ENCODE data around the gene CSAD.

CSAD gene

GRCh38 chr12:53198486-53199110 is 17.9 kb upstream of the CSAD start:
- Histone ChIP-seq H2AFZ (ENCODE audit: low read depth, low read length) (no peak overlapping the region), H3K27ac (ENCODE audit: low read length) (no peak overlapping the region), H3K79me2 (ENCODE audit: low read length) (no peaks in the 10 kb centered on the region), H3K4me1 (ENCODE audit: low read length) (peaks cover 32% of the 10 kb centered on the region), H3K36me3 (replicated peaks; ENCODE audit: low read depth, low read length) (no peaks in the 10 kb centered on the region), H3K9me3 (ENCODE audit: insufficient read depth, low read length) (no peaks in the 10 kb centered on the region), H4K20me1 (ENCODE audit: insufficient read depth, low read length) (no peaks in the 10 kb centered on the region), H3K27me3 (ENCODE audit: low read depth, low read length) (no peaks in the 10 kb centered on the region), H3K4me2 (ENCODE audit: low read length) (peak overlapping the region; percentile 69), H3K4me3 (ENCODE audit: low read length) (no peak overlapping the region), H3K9ac (ENCODE audit: low read length) (no peak overlapping the region)
- TF ChIP-seq, protein P1, sequence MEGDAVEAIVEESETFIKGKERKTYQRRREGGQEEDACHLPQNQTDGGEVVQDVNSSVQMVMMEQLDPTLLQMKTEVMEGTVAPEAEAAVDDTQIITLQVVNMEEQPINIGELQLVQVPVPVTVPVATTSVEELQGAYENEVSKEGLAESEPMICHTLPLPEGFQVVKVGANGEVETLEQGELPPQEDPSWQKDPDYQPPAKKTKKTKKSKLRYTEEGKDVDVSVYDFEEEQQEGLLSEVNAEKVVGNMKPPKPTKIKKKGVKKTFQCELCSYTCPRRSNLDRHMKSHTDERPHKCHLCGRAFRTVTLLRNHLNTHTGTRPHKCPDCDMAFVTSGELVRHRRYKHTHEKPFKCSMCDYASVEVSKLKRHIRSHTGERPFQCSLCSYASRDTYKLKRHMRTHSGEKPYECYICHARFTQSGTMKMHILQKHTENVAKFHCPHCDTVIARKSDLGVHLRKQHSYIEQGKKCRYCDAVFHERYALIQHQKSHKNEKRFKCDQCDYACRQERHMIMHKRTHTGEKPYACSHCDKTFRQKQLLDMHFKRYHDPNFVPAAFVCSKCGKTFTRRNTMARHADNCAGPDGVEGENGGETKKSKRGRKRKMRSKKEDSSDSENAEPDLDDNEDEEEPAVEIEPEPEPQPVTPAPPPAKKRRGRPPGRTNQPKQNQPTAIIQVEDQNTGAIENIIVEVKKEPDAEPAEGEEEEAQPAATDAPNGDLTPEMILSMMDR (IDR thresholded peaks at IDR 0.05; ENCODE audit: low read depth, low read length) = no peak
- TF ChIP-seq EZH2phosphoT487 (IDR thresholded peaks at IDR 0.05; ENCODE audit: low read depth) = no peak

GRCh38 chr12:53197011-53197640 is 16.4 kb upstream of the CSAD start:
- no peak for TF ChIP-seq EZH2phosphoT487 (IDR thresholded peaks at IDR 0.05; ENCODE audit: low read depth)
- TF ChIP-seq, protein P1 (IDR thresholded peaks at IDR 0.05; ENCODE audit: low read depth, low read length) = no peak
- Histone ChIP-seq H3K4me1 (ENCODE audit: low read length) (peaks cover 32% of the 10 kb centered on the region), H3K9me3 (ENCODE audit: insufficient read depth, low read length) (no peaks in the 10 kb centered on the region), H3K9ac (ENCODE audit: low read length) (no peak overlapping the region), H3K79me2 (ENCODE audit: low read length) (no peaks in the 10 kb centered on the region), H2AFZ (ENCODE audit: low read depth, low read length) (no peak overlapping the region), H3K36me3 (replicated peaks; ENCODE audit: low read depth, low read length) (peaks cover 3% of the 10 kb centered on the region), H3K4me3 (ENCODE audit: low read length) (peak overlapping the region; percentile 67), H3K27ac (ENCODE audit: low read length) (no peak overlapping the region), H4K20me1 (ENCODE audit: insufficient read depth, low read length) (no peaks in the 10 kb centered on the region), H3K27me3 (ENCODE audit: low read depth, low read length) (no peaks in the 10 kb centered on the region), H3K4me2 (ENCODE audit: low read length) (peak overlapping the region; percentile 49)

GRCh38 chr12:53196486-53196885 is 15.8 kb upstream of the CSAD start:
- Histone ChIP-seq H3K36me3 (replicated peaks; ENCODE audit: low read depth, low read length) (peaks cover 6% of the 10 kb centered on the region), H3K4me2 (ENCODE audit: low read length) (no peak overlapping the region), H3K9ac (ENCODE audit: low read length) (no peak overlapping the region), H3K4me1 (ENCODE audit: low read length) (peaks cover 30% of the 10 kb centered on the region), H4K20me1 (ENCODE audit: insufficient read depth, low read length) (no peaks in the 10 kb centered on the region), H3K79me2 (ENCODE audit: low read length) (no peaks in the 10 kb centered on the region), H3K27ac (ENCODE audit: low read length) (no peak overlapping the region), H3K27me3 (ENCODE audit: low read depth, low read length) (no peaks in the 10 kb centered on the region), H3K9me3 (ENCODE audit: insufficient read depth, low read length) (no peaks in the 10 kb centered on the region), H3K4me3 (ENCODE audit: low read length) (no peak overlapping the region), H2AFZ (ENCODE audit: low read depth, low read length) (no peak overlapping the region)
- TF ChIP-seq EZH2phosphoT487 (IDR thresholded peaks at IDR 0.05; ENCODE audit: low read depth) = no peak
- TF ChIP-seq, protein P1 (IDR thresholded peaks at IDR 0.05; ENCODE audit: low read depth, low read length) = no peak

DNA sequence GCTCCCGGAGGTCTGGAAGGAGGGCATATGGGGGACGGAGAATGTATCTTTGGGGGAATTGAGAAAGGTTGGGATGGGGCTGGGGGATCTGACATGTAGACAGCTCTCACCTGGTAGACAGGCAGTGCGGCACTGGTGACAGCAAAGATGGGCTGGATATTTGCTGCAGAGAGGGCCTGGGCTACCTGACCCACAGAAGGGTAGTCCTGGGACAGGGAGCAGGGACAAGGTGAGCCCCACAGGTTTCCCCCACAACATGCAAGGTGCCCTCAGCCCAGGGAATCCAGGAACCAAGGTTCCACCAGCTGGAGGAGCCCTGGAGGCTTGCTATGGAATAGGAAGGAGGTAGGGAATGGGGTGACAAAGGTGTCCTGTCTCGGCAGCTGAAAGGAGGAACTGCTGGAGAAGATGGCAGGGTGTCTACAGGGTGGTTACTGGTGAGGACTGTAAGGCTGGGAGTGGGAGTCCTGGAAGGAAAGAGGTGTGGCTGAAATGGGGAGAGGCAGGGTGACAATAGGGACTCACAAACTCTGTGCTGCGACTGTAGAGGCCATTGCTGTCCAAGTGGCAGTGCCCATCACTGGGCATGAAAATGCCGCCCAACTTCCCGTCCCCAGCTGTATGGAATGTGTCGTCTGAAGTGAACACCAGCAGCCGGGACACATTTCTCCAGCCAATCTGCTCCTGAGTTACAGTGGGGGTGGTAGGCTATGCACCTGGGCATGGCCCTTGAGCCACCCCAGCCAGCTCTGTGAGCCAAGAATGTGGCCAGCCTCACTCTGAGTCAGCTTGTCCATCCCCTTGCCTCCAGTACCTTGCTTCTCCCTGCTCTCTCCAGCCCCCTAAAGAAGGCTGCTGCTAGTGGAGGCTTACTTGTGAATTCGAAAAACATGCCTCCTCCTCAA is 15.0 kb upstream of the CSAD start:
- TF ChIP-seq, protein P1 (IDR thresholded peaks at IDR 0.05; ENCODE audit: low read depth, low read length) = no peak
- no peak for TF ChIP-seq EZH2phosphoT487 (IDR thresholded peaks at IDR 0.05; ENCODE audit: low read depth)
- no peak overlapping the region for H2AFZ ChIP-seq (ENCODE audit: low read depth, low read length)
- no peaks in the 10 kb centered on the region for H4K20me1 ChIP-seq (ENCODE audit: insufficient read depth, low read length)
- no peaks in the 10 kb centered on the region for H3K79me2 ChIP-seq (ENCODE audit: low read length)
- no peaks in the 10 kb centered on the region for H3K9me3 ChIP-seq (ENCODE audit: insufficient read depth, low read length)
- no peak overlapping the region for H3K9ac ChIP-seq (ENCODE audit: low read length)
- no peaks in the 10 kb centered on the region for H3K27me3 ChIP-seq (ENCODE audit: low read depth, low read length)
- H3K4me2 ChIP-seq (ENCODE audit: low read length) = no peak overlapping the region
- H3K4me3 ChIP-seq (ENCODE audit: low read length) = no peak overlapping the region
- peaks cover 23% of the 10 kb centered on the region for H3K4me1 ChIP-seq (ENCODE audit: low read length)
- H3K27ac ChIP-seq (ENCODE audit: low read length) = no peak overlapping the region
- peaks cover 8% of the 10 kb centered on the region for H3K36me3 ChIP-seq (replicated peaks; ENCODE audit: low read depth, low read length)

Measured in OCI-LY3 (cell line).